Gastroesophageal sphincter (tissue), 4 donors: ENCODE measurements around the gene GPR15. TPM values are rescaled to one million over a fixed set of nuclear protein-coding genes. Genes with fewer than 3 reads are reported as not detected.

Source experiments
- ATAC-seq: fragments of 150-250 bp; one replicate; pipeline ENCODE4 v1.9.1; 2016; ENCODE audit warnings: mild to moderate bottlenecking, moderate library complexity
- H3K27ac ChIP-seq, 4 donors: fragments of 200-600 bp; sonication (generic) in 3 of 4; 1 replicate in 3 of 4; 2 replicates in 1 of 4; pipeline ENCODE4 v1.5.1; 2016 to 2019
- H3K27me3 ChIP-seq: fragments of 200-600 bp; sonication (generic); one replicate; pipeline ENCODE4 v1.5.1; 2019
- H3K36me3 ChIP-seq, 2 donors: fragments of 200-600 bp; sonication (generic); one replicate each; pipeline ENCODE4 v1.5.1; 2019; ENCODE audit warnings: control low read depth in 1 of 2
- H3K4me1 ChIP-seq, 3 donors: fragments of 200-600 bp; sonication (generic); 1 replicate in 2 of 3; 2 replicates in 1 of 3; pipeline ENCODE4 v1.5.1; 2016 to 2019; ENCODE audit warnings: control low read depth in 2 of 3
- H3K4me3 ChIP-seq, 2 donors: fragments of 200-600 bp; sonication (generic); one replicate each; pipeline ENCODE4 v1.5.1; 2019; ENCODE audit warnings: mild to moderate bottlenecking in 1 of 2, moderate library complexity in 1 of 2
- H3K9me3 ChIP-seq, 3 donors: fragments of 200-600 bp; sonication (generic); one replicate each; pipeline ENCODE4 v1.5.1; 2017 to 2019; ENCODE audit warnings: control low read depth in 2 of 3
- CTCF ChIP-seq, 4 experiments: fragments of 200-600 bp in 2 of 4; fragments of 450-650 bp in 2 of 4; sonication (generic) in 1 of 4; IDR thresholded peaks; one replicate each; pipeline ENCODE4 v1.5.1; 2017 to 2019; ENCODE audit warnings: antibody characterized with exemption in 4 of 4, mild to moderate bottlenecking in 2 of 4, moderate library complexity in 2 of 4
- EP300 ChIP-seq: sonication (generic); formaldehyde crosslinking; IDR thresholded peaks from one replicate; pipeline ENCODE4 v1.6.1; 2017; ENCODE audit warnings: antibody characterized with exemption, mild to moderate bottlenecking
- POLR2A ChIP-seq, 2 donors: fragments of 450-650 bp; IDR thresholded peaks; one replicate each; pipeline ENCODE4 v1.6.1; 2017; ENCODE audit warnings: antibody characterized with exemption in 2 of 2, mild to moderate bottlenecking in 2 of 2, moderate library complexity in 1 of 2
- POLR2AphosphoS5 ChIP-seq: sonication (generic); formaldehyde crosslinking; IDR thresholded peaks from one replicate; pipeline ENCODE4 v1.6.1; 2017; ENCODE audit warnings: antibody characterized with exemption
- WGBS, 2 donors: methylation state at CpG; one replicate each; pipeline ENCODE4 v1.1.5; 2018; ENCODE audit warnings: low coverage in 1 of 2; 5-methylcytosine and 5-hydroxymethylcytosine counted together
- total RNA-seq, 4 donors: library from RNA; depleted of rRNA; stranded (reverse); fragments of >200 nt; gene quantifications; one replicate each; pipeline ENCODE4 v1.1.0, GENCODE V29; 2016

The GPR15 gene
- total RNA-seq, 4 donors from 2014 or later: not detected

GRCh38 chr3:98577178-98577895 is 45.6 kb downstream of the GPR15 start:
- no peaks in the 10 kb centered on the region for H3K4me1 ChIP-seq
- no peak for TF ChIP-seq CTCF (IDR thresholded peaks at IDR 0.05)
- no peak for TF ChIP-seq POLR2AphosphoS5
- no peak for TF ChIP-seq POLR2A (IDR thresholded peaks at IDR 0.05)
- TF ChIP-seq EP300: no peak
- H3K27me3 ChIP-seq: no peaks in the 10 kb centered on the region
- H3K4me3 ChIP-seq: no peak overlapping the region
- no peaks in the 10 kb centered on the region for H3K9me3 ChIP-seq
- H3K27ac ChIP-seq: no peak overlapping the region
- H3K36me3 ChIP-seq: peaks cover 0 to 53% of the 10 kb centered on the region in 2 donors
- 59 to 75% methylated on average over 3 to 4 of the region's 4 CpGs for WGBS, 2 donors
- no peak for ATAC-seq

GRCh38 chr3:98580401-98581386 is 48.9 kb downstream of the GPR15 start:
- Histone ChIP-seq H3K4me1 (no peaks in the 10 kb centered on the region), H3K9me3 (no peaks in the 10 kb centered on the region), H3K36me3 (peaks cover 0 to 80% of the 10 kb centered on the region in 2 donors), H3K27ac (no peak overlapping the region), H3K27me3 (no peaks in the 10 kb centered on the region), H3K4me3 (no peak overlapping the region)
- TF ChIP-seq POLR2A (IDR thresholded peaks at IDR 0.05) (no peak), POLR2AphosphoS5 (no peak), EP300 (no peak)
- WGBS, 2 donors: 79 to 88% methylated on average over 2 to 8 of the region's 8 CpGs
- ATAC-seq: no peak

GRCh38 chr3:98581474-98581873 is 49.7 kb downstream of the GPR15 start:
- no peaks in the 10 kb centered on the region for H3K27me3 ChIP-seq
- H3K4me1 ChIP-seq: no peaks in the 10 kb centered on the region
- TF ChIP-seq EP300 (no peak), POLR2A (IDR thresholded peaks at IDR 0.05) (no peak), POLR2AphosphoS5 (no peak), CTCF (IDR thresholded peaks at IDR 0.05) (no peak)
- 100% methylated on average over 1 of the region's 1 CpG for WGBS, 2 donors
- H3K4me3 ChIP-seq: no peak overlapping the region
- no peak overlapping the region for H3K27ac ChIP-seq
- no peak for ATAC-seq
- peaks cover 0 to 84% of the 10 kb centered on the region in 2 donors for H3K36me3 ChIP-seq
- H3K9me3 ChIP-seq: no peaks in the 10 kb centered on the region

- TF ChIP-seq POLR2A (IDR thresholded peaks at IDR 0.05) (no peak), CTCF (IDR thresholded peaks at IDR 0.05) (no peak), EP300 (no peak)
- no peak overlapping the region for H3K27ac ChIP-seq
- H3K4me3 ChIP-seq: no peak overlapping the region
- WGBS, 2 donors: 88 to 93% methylated on average over 1 of the region's 1 CpG
- no peaks in the 10 kb centered on the region for H3K4me1 ChIP-seq
- no peaks in the 10 kb centered on the region for H3K9me3 ChIP-seq
- ATAC-seq: no peak
- H3K36me3 ChIP-seq: peaks cover 0 to 78% of the 10 kb centered on the region in 2 donors
- no peaks in the 10 kb centered on the region for H3K27me3 ChIP-seq
These were observed 50.3 kb downstream of the GPR15 start for GRCh38 chr3:98582042-98582441.

- 85 to 95% methylated on average over 4 of the region's 4 CpGs for WGBS, 2 donors
- no peak for TF ChIP-seq CTCF (IDR thresholded peaks at IDR 0.05)
- no peak for TF ChIP-seq EP300
- no peak for TF ChIP-seq POLR2AphosphoS5
- TF ChIP-seq POLR2A (IDR thresholded peaks at IDR 0.05): no peak
These were observed 52.0 kb downstream of the GPR15 start for GRCh38 chr3:98583766-98584165.

More at GRCh38 chr3:98583766-98584165, 52.0 kb downstream of the GPR15 start:
- H3K27me3 ChIP-seq: no peaks in the 10 kb centered on the region
- H3K36me3 ChIP-seq: peaks cover 0 to 70% of the 10 kb centered on the region in 2 donors
- ATAC-seq: no peak
- no peaks in the 10 kb centered on the region for H3K4me1 ChIP-seq
- H3K9me3 ChIP-seq: no peaks in the 10 kb centered on the region
- no peak overlapping the region for H3K4me3 ChIP-seq
- H3K27ac ChIP-seq: no peak overlapping the region
